ENCODE measurements around the gene TTC28. TPM values are rescaled to one million over a fixed set of nuclear protein-coding genes. Genes with fewer than 3 reads are reported as not detected.
"Not testable (repeated sequence)": the region's sequence is repeated elsewhere in the genome, so short reads cannot be mapped to it uniquely, and the experiment has no call there.

The TTC28 gene
- polyA plus RNA-seq, 5 donors: 27.1 to 42.4 (median 37.1) TPM

DNA sequence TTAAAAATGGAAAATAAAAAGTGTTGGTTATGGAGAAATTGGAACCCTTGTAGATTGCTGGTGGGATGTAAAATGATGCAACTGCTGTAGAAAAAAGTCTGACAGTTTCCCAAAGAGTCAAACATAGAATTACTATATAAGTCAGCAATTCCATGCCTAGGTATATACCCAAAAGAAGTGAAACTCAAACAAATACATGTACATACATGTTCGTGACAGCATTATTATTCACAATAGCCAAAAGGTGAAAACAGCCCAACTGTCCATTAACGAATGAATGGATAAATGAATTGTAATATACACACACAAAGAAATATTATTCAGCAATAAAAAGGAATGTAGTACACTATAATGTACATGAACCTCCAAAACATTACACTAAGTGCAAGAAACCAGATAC is 116.0 kb downstream of the TTC28 start:
- DNase-seq: no peak

DNA sequence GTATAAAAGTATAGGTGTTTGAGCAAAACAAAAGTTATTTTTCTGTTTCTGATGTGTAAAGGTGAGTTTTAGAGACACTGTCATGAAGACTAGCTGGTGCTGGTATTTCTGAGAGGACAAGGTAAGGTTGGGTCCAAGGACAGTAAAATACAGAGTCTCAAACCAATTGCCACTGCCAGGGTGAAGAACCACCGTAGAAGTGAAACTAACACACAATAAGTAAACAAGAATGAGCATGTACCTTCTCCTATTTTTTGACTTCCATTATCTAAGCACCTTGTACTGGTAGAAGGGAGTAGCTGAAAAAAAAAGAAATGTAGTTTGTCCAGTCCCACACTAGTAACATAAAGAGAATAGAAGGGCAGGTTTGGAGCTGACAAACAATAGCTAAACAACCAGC is 117.3 kb downstream of the TTC28 start:
- DNase-seq: no peak

DNA sequence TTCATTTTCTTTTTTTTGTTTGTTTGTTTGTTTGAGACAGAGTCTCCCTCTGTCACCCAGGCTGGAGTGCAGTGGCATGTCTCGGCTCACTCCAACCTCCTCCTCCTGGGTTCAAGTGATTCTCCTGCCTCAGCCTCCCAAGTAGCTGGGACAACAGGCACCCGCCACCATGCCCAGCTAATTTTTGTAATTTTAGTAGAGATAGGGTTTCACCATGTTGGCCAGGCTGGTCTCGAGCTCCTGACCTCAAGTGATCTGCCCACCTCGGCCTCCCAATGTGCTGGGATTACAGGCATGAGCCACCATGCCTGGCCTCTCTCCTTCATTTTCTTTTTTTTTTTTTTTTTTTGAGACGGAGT is 118.9 kb downstream of the TTC28 start:
- DNase-seq: not testable (repeated sequence)

DNA sequence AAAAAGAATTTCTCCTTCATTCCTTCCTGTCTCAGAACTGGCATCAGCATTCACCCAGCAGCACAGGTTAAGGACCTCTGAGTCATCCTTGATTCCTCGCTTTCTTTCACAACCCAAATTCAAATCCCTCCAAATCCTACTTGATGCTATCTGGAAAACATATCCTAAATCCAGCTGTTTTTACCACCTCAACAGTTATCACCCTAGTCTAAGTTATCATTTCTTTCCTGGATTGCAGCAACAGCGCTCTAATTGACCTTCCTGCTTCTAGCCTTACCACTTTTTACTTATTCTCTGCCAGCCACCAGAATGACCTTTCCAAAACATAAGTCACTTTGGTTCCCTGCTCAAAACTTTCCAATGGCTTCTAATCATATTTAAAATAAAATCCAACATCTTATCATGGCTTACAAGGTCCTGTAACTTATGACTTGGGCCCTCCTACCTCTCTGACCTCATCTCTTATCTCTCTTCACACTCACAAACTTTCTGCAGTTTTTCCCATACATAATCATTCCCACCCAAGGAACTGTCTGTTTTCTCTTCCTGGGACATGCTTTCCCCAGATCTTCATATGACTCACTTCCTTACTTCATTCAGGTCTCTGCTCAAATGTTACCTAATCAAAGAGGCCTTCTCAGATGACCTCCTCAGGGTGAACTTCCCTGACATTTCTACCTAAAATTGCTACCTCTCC is 119.4 kb downstream of the TTC28 start:
- no peak for DNase-seq

DNA sequence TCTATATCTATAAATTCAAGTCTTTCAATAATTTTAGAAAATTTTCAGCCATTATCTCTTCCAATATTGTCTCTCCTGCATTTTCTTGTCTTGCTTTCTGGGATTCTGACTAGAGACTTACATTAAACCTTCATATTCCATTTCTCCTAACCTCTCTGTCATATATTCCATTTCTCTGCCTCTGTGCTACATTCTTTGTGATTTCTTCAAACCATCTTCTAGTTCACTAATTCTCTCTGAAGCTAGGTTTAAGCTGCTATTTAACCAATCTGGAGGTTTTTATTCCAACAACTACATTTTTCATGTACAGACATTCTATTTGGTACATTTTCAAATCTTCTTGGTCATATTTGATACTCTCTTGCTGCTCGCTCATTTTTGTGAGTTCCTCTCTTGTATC is 122.5 kb downstream of the TTC28 start:
- DNase-seq: no peak

DNA sequence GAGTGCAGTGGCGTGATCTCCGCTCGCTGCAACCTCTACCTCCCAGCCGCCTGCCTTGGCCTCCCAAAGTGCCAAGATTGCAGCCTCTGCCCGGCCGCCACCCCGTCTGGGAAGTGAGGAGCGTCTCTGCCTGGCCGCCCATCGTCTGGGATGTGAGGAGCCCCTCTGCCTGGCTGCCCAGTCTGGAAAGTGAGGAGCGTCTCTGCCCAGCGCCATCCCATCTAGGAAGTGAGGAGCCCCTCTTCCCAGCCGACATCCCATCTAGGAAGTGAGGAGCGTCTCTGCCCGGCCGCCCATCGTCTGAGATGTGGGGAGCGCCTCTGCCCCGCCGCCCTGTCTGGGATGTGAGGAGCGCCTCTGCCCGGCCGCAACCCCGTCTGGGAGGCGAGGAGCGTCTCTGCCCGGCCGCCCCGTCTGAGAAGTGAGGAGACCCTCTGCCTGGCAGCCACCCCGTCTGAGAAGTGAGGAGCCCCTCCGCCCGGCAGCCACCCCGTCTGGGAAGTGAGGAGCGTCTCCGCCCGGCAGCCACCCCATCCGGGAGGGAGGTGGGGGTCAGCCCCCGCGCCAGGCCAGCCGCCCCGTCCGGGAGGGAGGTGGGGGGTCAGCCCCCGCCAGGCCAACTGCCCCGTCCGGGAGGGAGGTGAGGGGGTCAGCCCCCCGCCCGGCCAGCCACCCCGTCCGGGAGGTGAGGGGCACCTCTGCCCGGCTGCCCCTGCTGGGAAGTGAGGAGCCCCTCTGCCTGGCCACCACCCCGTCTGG is 126.4 kb downstream of the TTC28 start:
- not testable (repeated sequence) for DNase-seq

DNA sequence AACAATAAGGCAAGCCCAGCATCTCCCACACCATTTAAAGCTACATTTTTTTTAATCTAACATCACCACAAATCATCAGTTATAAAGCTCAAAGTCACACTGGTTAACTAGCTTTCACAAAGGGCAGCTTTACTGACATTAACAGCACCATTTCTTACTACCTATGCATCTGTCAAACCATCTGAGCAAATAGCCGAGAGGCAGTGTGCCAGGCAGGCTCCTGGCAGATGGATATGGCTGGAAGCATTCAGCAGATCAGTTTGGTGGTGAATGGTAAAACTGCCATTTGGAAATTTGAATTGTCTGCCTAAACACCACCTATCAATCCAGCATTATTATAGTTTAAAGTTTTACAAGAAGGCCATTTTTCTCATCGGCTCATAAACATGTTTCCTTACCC is 131.2 kb downstream of the TTC28 start:
- DNase-seq: no peak

DNA sequence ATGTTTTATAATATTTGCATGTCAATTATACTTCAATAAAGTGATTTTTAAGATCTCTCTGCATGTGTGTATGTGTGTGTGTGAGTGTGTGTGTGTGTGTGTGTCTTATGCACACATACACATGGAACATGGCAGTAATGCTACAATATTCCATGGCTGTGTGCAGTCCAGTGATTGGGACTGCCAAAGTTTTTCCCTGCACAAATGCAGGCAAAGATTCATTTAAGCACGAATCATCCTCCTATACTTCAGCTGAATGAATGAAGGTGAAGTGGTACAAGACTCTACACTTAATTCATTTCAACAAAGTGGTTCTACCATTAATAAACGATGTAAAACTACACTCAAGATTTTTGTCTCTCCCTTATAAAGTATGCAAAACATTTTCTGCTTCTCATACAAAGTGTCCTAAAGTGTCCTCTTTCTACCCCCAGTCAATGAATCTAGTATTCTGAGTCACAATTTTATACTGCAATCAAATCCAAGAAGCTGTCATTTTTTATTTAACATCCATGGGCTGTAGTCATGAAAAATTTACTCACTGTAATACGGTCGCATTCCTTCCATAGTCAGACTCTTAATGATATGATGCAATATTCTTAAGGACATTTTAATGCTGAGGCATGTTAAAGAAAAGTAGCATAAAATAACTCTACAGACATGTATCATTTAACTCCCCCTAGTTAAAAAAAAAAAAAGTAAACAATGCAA is 132.4 kb downstream of the TTC28 start:
- DNase-seq: peak; percentile 52 to 54

DNA sequence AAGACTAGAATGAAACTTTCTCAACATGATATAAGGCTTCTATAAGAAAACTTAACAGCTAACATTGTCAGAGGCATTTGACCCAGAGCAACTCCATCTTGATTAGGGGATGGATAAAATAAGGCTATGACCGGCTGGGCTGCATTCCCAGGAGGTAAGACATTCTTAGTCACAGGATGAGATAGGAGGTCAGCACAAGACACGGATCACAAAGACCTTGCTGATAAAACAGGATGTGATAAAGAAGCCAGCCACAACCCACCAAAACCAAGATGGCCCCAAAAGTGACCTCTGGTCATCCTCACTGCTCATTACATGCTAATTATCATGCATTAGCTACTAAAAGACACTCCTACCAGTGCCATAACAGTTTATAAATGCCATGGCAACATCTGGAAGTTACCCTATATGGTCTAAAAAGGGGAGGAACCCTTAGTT is 135.2 kb downstream of the TTC28 start:
- no peak for DNase-seq

DNA sequence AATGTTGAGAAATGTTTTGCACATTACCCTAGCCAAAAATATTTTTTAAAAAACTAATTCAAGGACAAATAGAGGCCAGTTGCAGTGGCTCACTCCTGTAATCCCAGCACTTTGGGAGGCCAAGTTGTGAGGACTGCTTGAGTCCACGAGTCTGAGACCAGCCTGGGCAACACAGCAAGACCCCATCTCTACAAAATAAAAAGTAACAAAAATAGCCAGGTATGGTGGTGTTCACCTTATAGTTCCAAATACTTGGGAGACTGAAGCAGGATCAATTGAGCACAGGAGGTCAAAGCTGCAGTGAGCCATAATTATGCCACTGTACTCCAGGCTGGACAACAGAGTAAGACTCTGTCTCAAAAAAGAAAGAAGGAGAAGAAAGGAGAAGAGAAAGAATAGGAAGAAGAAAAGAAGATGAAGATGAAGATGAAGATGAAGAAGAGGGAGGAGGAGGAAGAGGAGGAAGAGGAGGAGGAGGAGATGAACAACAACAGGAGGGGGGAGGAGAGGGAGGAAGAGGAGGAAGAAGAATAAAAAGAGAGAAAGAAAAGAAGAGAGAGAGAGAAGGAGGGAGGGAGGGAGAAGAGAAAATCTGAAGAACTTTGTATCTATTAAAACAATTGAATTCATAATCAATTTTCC is 136.5 kb downstream of the TTC28 start:
- no peak for DNase-seq

DNA sequence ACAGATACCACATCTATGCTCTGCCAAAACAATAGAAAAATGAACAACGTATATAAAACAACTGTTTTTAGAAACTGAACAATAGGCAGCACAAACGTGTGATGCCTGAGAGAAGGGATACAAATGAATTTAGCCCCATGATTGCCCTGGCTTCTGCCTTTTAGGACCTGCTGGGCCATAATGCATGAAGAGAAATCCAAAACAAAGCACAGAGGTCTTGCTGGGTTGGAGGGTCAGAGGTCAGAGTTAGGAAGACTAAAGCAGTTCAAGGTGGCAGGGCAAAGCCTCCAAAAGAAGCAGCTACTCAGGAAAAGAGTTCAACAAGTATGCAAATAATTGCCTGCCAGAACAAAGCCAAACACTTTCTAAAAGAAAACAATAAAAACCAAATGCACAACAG is 138.5 kb downstream of the TTC28 start:
- no peak for DNase-seq

DNA sequence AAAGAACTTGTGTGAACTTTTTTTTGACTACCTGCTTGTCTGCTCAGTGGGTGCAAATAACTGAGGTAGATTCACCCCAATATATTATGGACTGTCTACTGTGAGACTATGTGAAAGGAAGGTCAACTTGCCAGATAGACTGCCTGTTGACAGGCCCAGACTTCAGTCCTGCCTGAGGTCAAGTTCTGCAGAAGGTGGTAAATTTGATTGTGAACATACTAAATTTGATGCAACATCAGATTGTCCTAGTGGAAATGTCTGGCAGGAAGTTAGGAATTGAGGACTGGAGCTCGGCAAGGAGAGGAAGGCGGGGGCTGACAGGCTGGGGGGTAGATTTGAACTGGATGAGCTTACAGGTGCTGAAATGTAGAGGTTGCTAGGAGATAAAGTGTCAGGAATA is 140.7 kb downstream of the TTC28 start:
- DNase-seq: no peak

DNA sequence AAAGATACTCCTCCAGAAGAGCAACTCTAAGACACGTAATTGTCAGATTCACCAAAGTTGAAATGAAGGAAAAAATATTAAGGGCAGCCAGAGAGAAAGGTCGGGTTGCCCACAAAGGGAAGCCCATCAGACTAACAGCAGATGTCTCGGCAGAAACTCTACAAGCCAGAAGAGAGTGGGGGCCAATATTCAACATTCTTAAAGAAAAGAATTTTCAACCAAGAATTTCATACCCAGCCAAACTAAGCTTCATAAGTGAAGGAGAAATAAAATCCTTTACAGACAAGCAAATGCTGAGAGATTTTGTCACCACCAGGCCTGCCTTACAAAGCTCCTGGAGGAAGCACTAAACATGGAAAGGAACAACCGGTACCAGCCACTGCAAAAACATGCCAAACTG is 149.1 kb downstream of the TTC28 start:
- DNase-seq: not testable (repeated sequence)

DNA sequence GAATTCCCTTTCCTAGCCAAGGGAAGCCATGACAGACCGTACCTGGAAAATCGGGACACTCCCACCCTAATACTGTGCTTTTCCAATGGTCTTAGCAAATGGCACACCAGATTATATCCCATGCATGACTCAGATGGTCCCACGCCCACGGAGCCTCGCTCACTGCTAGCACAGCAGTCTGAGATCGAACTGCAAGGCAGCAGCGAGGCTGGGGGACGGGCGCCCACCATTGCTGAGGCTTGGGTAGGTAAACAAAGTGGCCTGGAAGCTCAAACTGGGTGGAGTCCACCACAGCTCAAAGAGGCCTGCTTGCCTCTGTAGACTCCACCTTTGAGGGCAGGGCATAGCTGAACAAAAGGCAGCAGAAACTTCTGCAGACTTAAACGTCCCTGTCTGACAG is 150.5 kb downstream of the TTC28 start:
- not testable (repeated sequence) for DNase-seq

DNA sequence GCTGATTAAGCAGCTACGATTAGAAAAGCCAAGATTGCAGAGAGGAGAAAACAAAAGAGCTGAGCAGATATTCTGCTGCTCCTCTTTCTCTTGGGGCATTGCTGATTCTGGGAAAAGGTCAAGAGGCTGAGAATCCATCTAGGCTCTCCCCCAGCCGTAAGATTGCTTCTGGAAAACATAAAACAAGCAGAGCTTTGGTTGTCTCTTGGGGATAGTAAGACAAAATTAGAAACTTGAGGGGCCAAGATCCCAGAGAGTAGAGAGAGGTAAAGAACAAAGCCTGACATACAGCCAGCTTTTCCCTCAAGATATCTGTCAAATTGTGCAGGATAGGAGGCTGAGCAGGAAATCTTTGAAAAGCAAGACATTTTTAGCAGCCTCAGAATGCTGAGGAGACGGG is 158.2 kb downstream of the TTC28 start:
- DNase-seq: no peak

DNA sequence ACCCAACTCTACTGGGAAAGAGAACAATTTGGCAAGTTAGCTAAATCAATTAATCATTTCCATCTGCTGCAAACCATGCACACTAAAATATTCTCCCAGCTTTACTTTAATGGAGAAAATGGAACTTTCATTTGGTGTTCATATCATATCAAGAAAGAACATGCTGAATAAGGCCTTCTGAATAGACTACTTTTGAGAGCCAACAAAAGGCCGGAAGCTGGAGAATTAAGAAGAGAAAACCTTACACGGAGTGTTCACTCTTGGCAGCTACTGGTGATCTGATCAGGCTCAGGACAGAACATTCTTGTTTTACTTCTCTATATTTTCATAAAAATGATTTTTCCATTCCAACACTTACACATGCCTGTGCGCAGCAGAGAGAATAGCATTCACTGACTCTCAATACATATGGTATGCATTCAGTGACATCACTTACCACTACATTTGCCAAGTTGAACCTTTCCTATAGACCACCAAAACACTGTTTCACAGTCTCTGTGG is 165.3 kb downstream of the TTC28 start:
- peak; percentile 30 to 44 for DNase-seq

DNA sequence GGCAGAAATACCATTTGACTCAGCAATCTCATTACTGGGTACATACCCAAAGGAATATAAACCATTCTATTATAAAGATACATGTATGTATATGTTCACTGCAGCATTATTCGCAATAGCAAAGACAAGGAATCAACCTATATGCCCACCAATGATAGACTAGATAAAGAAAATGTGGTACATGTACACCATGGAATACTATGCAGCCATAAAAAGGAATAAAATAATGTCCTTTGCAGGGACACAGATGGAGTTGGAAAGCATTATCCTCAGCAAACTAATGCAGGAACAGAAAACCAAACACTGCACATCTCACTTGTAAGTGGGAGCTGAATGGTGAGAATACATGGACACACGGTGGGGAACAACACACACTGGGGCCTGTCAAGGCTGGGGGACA is 167.3 kb downstream of the TTC28 start:
- not testable (repeated sequence) for DNase-seq

DNA sequence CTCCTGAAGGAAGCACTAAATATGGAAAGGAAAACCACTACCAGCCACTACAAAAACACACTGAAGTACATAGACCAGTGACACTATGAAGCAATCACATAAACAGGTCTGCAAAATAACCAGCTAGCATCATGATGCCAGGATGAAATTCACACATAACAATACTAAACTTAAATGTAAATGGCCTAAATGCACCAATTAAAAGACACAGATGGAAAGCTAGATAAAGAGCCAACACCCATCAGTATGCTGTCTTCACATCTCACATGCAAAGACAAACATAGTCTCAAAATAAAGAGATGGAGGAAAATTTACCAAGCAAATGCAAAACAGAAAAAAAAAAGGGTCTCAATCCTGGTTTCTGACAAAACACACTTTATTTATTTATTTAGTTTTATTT is 171.7 kb downstream of the TTC28 start:
- no peak for DNase-seq

DNA sequence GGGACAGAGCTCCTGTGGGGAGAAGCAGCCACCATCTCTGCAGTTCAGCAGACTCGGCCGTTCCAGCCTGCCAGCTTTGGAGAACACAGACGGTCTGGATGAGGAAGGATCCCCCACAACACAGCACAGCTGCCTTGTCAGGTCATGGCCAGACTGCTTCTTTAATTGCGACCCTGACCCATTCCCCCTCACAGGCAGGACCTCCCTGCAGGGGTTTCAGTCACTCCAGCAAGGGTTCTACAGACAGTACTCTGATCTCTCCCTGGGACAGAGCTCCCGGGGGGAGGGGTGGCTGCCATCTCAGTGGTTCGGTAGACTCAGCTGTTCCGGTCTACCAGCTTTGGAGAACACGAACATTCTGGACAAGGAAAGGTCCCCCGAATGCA is 173.5 kb downstream of the TTC28 start:
- DNase-seq: no peak

DNA sequence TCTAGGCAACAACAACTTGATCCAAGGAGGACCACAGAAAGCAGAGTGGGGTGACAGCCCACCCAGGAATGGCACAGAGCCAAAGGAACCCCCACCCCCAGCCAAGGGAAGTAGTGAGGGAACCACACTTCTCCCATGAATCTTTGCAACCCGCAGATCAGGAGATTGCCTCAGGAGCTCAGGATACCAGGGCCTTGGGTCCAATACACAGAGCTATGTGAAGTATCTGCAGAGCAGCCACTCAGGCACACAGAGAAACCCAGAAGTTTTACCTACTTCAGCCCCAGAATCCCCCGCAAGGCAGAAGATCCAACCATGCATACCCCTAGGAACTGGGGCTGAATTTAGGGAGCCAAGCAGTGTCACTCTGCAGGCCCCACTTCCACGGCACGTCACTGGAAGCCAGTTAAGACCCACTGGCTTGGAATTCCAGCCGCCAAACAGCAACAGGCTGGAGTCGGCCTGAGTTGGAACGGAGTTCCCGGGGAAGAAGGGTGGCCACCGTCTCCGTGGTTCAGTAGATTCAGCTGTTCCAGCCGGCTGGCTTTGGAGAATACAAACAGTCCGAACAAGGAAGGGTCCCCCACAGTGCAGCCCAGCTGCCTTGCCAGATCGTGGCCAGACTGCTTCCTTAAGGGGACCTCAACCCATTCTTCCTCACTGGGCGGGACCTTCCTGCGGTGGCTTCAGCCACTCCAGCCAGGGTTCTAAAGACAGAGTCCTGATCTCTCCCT is 174.1 kb downstream of the TTC28 start:
- no peak for DNase-seq

DNA sequence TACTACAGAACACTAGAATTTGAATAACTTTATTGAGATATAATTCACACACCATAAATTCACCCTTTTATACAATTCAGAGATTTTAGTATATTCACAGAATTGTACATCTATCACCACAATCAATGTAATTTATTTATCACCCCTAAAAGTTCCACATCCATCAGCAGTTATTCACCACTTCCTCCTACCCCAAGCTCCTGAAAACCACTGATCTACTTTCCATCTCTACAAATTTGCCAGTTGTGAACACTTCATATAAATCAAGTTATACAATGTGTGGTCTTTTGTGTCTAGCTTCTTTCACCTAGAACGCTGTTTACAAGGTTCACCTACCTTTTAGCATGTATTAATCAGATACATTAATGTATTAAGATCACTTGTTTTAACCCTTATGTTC is 179.6 kb downstream of the TTC28 start:
- no peak for DNase-seq

DNA sequence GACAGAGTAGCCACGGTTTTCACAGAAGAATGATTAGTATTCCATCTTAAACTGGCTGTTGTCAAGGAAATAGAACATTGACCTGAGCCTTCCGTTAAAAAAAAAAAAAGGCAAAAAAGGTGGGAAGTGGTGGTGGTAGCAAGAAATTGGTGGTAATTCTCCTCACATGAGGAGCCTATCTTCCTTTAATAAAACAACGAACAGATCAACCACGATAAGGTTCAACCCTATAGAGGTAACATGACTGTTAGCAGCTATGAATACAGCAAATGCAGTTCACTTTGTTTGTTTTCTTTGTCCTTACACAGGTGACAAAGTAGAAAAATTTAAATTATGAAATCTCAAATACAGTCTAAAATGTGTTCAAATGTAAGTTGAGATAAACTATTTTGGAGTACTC is 181.6 kb downstream of the TTC28 start:
- no peak for DNase-seq

Data from right lung (tissue), 5 donors.